BJ (cell line): ENCODE measurements around the gene IRS2. TPM values are rescaled to one million over a fixed set of nuclear protein-coding genes. Genes with fewer than 3 reads are reported as not detected.

ENCODE experiments used
- CTCF ChIA-PET: fragments of 350-600 bp; formaldehyde crosslinking; extraction: SDS; loops from one replicate; lab custom pipeline; 2021; ENCODE audit warnings: antibody characterized with exemption, inconsistent platforms; lab: Yijun Ruan, JAX
- POLR2A ChIA-PET: fragments of 300-600 bp; sonication (Branson Sonifier 250); formaldehyde crosslinking; extraction: SDS; loops from one replicate; lab custom pipeline; 2021; ENCODE audit warnings: antibody characterized with exemption; lab: Charles Lee
- DNase-seq: peaks from one replicate; pipeline ENCODE4 v3.0.0-alpha.2; 2011; ENCODE audit warnings: low read depth
- H3K27me3 ChIP-seq: 2 replicates; pipeline ENCODE4 v1.6.0; 2011; ENCODE audit warnings: low read length; ENCODE audit not compliant: control insufficient read depth, insufficient read depth
- H3K36me3 ChIP-seq: 2 replicates; pipeline ENCODE4 v1.5.1; 2011; ENCODE audit warnings: low read length; ENCODE audit not compliant: control insufficient read depth, insufficient read depth
- H3K4me3 ChIP-seq: 2 replicates; pipeline ENCODE4 v1.5.1; 2011; ENCODE audit warnings: low read depth, mild to moderate bottlenecking, control low read depth, low read length
- polyA plus RNA-seq: library from polyadenylated mRNA; depleted of rRNA; stranded (reverse); fragments of >200 nt; gene quantifications from 2 replicates; pipeline ENCODE4 v1.2.3, GENCODE V29; 2011
- TF ChIP-seq, protein P1 (sequence below): IDR thresholded peaks from 2 replicates; pipeline ENCODE4 v1.5.1; 2011; ENCODE audit warnings: low read depth, mild to moderate bottlenecking, control low read depth, inconsistent platforms, low read length, moderate library complexity; ENCODE audit not compliant: insufficient read depth

IRS2 gene
- polyA plus RNA-seq, 1 experiment: 1.3 TPM

DNA sequence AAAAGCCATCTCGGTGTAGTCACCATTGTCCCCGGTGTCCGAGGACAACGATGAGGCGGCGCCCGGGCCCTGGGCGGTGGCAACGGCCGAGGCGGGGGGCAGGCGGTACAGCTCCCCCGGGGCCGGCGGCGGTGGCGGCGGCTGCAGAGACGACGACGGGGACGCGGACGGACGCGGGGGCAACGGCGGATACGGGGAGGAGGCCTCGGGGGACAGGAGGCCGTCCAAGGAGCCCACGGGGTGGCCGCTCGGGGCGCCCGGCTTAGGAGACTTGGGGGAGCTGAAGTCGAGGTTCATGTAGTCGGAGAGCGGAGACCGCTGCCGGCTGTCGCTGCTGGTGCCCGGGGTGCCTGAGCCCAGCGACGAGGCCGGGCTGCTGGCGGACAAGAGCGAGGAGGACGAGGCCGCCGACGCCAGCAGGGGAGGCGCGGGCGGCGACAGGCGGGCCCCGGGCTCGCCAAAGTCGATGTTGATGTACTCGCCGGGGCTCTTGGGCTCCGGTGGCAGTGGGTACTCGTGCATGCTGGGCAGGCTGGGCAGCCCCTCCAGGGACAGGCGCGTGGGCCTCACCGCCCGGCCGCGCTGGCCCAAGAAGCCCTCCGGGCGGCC is 3.5 kb downstream of the IRS2 start:
- CTCF ChIA-PET: interaction anchor here (0.9 to 1.9 kb wide), 7 partner anchors 121 to 868 kb away, joined by 3 to 12 read pairs (median 4); no protein-coding TSS in a partner anchor
- DNase-seq: no peak
- TF ChIP-seq, protein P1, sequence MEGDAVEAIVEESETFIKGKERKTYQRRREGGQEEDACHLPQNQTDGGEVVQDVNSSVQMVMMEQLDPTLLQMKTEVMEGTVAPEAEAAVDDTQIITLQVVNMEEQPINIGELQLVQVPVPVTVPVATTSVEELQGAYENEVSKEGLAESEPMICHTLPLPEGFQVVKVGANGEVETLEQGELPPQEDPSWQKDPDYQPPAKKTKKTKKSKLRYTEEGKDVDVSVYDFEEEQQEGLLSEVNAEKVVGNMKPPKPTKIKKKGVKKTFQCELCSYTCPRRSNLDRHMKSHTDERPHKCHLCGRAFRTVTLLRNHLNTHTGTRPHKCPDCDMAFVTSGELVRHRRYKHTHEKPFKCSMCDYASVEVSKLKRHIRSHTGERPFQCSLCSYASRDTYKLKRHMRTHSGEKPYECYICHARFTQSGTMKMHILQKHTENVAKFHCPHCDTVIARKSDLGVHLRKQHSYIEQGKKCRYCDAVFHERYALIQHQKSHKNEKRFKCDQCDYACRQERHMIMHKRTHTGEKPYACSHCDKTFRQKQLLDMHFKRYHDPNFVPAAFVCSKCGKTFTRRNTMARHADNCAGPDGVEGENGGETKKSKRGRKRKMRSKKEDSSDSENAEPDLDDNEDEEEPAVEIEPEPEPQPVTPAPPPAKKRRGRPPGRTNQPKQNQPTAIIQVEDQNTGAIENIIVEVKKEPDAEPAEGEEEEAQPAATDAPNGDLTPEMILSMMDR: no peak
- Histone ChIP-seq H3K36me3 (peaks cover 13% of the 10 kb centered on the region), H3K27me3 (no peaks in the 10 kb centered on the region), H3K4me3 (no peak overlapping the region; the same call in 1 of the 2 replicates)
- POLR2A ChIA-PET: no interaction called here

GRCh38 chr13:109782066-109782822 is 4.1 kb downstream of the IRS2 start:
- no peak for DNase-seq
- ChIA-PET POLR2A (no interaction called here), CTCF (interaction anchor here (0.8 to 1.9 kb wide), 3 partner anchors 19 to 821 kb away, joined by 3 to 12 read pairs (median 5); no protein-coding TSS in a partner anchor)
- peaks cover 13% of the 10 kb centered on the region for H3K36me3 ChIP-seq
- TF ChIP-seq, protein P1: no peak
- no peaks in the 10 kb centered on the region for H3K27me3 ChIP-seq
- H3K4me3 ChIP-seq: peak overlapping the region; percentile 49

DNA sequence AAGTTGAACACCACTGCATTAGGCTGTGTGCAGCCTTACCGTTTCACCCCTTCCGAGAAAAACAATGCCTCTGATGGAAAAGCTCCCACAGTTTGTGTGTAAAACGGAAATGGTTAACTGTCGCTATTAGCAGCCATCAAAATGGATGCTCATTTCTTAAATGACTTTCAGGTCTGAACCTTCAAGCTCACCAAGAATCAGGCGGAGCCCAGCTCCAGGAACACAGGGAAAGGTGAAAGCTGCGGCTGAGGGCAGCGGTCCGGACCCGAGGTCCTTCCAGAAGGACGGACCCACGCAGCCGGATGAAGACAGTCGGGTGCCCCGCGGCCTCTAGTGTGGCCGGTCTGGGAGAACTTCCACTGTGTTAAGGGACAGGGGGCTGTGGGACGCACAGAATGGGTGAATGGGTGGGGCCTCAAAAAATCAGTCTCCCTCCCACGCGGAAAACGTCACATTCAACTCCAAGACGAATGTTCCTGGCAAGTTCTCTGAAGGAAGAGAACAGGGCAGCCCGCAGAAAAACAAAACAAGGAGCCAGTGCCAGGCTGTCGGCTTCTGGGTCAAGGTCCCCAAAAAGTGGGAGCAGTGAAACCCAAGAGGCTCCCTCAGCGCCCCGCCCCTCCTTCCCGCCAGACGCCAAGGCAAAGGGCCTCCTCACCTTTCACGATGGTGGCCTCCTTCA is 4.9 kb downstream of the IRS2 start:
- H3K4me3 ChIP-seq: peak overlapping the region; percentile 49
- CTCF ChIA-PET: interaction anchor here (0.6 to 2.3 kb wide), 9 partner anchors 18 to 866 kb away, joined by 3 to 10 read pairs (median 4); no protein-coding TSS in a partner anchor
- H3K27me3 ChIP-seq: no peaks in the 10 kb centered on the region
- POLR2A ChIA-PET: no interaction called here
- TF ChIP-seq, protein P1: no peak
- peaks cover 13% of the 10 kb centered on the region for H3K36me3 ChIP-seq
- no peak for DNase-seq

DNA sequence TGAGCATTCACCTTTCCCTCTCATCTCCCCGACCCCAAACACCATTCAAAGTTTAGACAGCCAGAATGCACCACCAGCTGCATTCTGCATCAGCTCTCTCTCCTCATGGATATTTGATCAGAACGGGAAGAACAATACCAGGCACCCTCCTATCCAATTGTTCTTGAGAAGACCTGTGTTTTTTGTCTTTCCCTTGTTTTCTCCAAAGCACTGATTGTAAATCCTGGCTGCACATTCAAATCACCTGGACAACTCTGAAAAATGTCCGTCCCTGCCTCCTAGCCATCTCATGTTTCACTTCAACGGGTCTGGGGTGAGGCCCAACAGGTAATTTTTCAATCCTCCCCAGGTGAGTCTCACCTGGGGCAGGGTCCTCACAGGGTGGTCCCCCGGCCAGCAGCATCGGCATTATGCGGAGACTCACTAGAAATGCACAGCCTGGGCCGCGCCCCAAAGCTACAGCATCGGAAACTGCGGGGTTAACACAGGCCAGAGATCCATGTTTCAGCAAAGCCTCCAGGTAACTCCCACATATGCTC is 5.5 kb downstream of the IRS2 start:
- H3K4me3 ChIP-seq: peak overlapping the region; percentile 49
- H3K27me3 ChIP-seq: no peaks in the 10 kb centered on the region
- DNase-seq: no peak
- H3K36me3 ChIP-seq: peaks cover 13% of the 10 kb centered on the region
- POLR2A ChIA-PET: no interaction called here
- TF ChIP-seq, protein P1: no peak
- CTCF ChIA-PET: interaction anchor here (0.6 to 2.3 kb wide), 10 partner anchors 18 to 865 kb away, joined by 3 to 10 read pairs (median 4); no protein-coding TSS in a partner anchor
